Liver (tissue), 9 donors: ENCODE results near the gene RNF112. TPM values are rescaled to one million over a fixed set of nuclear protein-coding genes. Genes with fewer than 3 reads are reported as not detected.

Source experiments
- DNase-seq: peaks from one replicate; pipeline ENCODE4 v3.0.0-alpha.2; 2017; ENCODE audit warnings: low spot score
- H3K27ac ChIP-seq, 2 donors: one replicate each; pipeline ENCODE4 v1.7.0; 2013; ENCODE audit warnings: inconsistent platforms in 2 of 2, low read length in 2 of 2, control low read depth in 1 of 2, low read depth in 1 of 2, mild to moderate bottlenecking in 1 of 2
- H3K27me3 ChIP-seq, 4 donors: one replicate each; pipeline versions ENCODE4 v1.6.1 to v1.7.0; 2013; ENCODE audit warnings: low read length in 3 of 4, inconsistent platforms in 1 of 4, mild to moderate bottlenecking in 1 of 4, moderate library complexity in 1 of 4; ENCODE audit not compliant: control insufficient read depth in 4 of 4, insufficient read depth in 4 of 4
- H3K36me3 ChIP-seq, 4 donors: one replicate each; pipeline versions ENCODE4 v1.6.1 to v1.7.0; 2013; ENCODE audit warnings: low read length in 3 of 4, mild to moderate bottlenecking in 3 of 4, low read depth in 1 of 4, moderate library complexity in 1 of 4; ENCODE audit not compliant: control insufficient read depth in 4 of 4, insufficient read depth in 3 of 4
- H3K4me1 ChIP-seq, 4 donors: one replicate each; pipeline versions ENCODE4 v1.6.1 to v1.7.0; 2013; ENCODE audit warnings: low read length in 3 of 4, mild to moderate bottlenecking in 3 of 4, moderate library complexity in 1 of 4; ENCODE audit not compliant: control insufficient read depth in 4 of 4, insufficient read depth in 4 of 4
- H3K4me3 ChIP-seq, 3 donors: one replicate each; pipeline versions ENCODE4 v1.6.1 to v1.7.0; 2013; ENCODE audit warnings: low read length in 3 of 3, control low read depth in 1 of 3, low read depth in 1 of 3, mild to moderate bottlenecking in 1 of 3
- H3K9ac ChIP-seq, 2 donors: one replicate each; pipeline ENCODE4 v1.7.0; 2013; ENCODE audit warnings: low read length in 2 of 2, mild to moderate bottlenecking in 2 of 2, moderate library complexity in 2 of 2, control low read depth in 1 of 2, low read depth in 1 of 2
- H3K9me3 ChIP-seq, 4 donors: one replicate each; pipeline versions ENCODE4 v1.6.1 to v1.7.0; 2013; ENCODE audit warnings: low read length in 3 of 4; ENCODE audit not compliant: control insufficient read depth in 4 of 4
- CTCF ChIP-seq: fragments of 150-350 bp; IDR thresholded peaks from 2 replicates; pipeline ENCODE4 v1.5.1; 2017; ENCODE audit warnings: improper control_type of control experiment, low read depth, low read length; ENCODE audit not compliant: missing input control
- EGR1 ChIP-seq, 2 donors: IDR thresholded peaks; 2 replicates each; pipeline ENCODE4 v1.6.1; 2016 to 2018; ENCODE audit warnings: antibody characterized with exemption in 2 of 2, low read depth in 2 of 2
- FOXA1 ChIP-seq: IDR thresholded peaks from 2 replicates; pipeline ENCODE4 v1.6.1; 2016; ENCODE audit warnings: antibody characterized with exemption
- FOXA2 ChIP-seq: IDR thresholded peaks from 2 replicates; pipeline ENCODE4 v1.6.1; 2016; ENCODE audit warnings: antibody characterized with exemption
- GABPA ChIP-seq, 2 donors: IDR thresholded peaks in 1 of 2; conservative IDR thresholded peaks in 1 of 2; 2 replicates each; pipeline ENCODE4 v1.6.1; 2016; ENCODE audit warnings: antibody characterized with exemption in 2 of 2, mild to moderate bottlenecking in 1 of 2, moderate library complexity in 1 of 2
- HNF4G ChIP-seq: IDR thresholded peaks from 2 replicates; pipeline ENCODE4 v1.6.1; 2016; ENCODE audit warnings: antibody characterized with exemption
- NR2F2 ChIP-seq: IDR thresholded peaks from 2 replicates; pipeline ENCODE4 v1.6.1; 2016; ENCODE audit warnings: antibody characterized with exemption
- RAD21 ChIP-seq, 2 donors: IDR thresholded peaks; 2 replicates each; pipeline ENCODE4 v1.6.1; 2016; ENCODE audit warnings: antibody characterized with exemption in 2 of 2, mild to moderate bottlenecking in 2 of 2
- RXRA ChIP-seq, 2 donors: IDR thresholded peaks; 2 replicates each; pipeline ENCODE4 v1.6.1; 2017 to 2018; ENCODE audit warnings: antibody characterized with exemption in 2 of 2, mild to moderate bottlenecking in 1 of 2
- SP1 ChIP-seq: IDR thresholded peaks from 2 replicates; pipeline ENCODE4 v1.6.1; 2018; ENCODE audit warnings: antibody characterized with exemption, mild to moderate bottlenecking
- TAF1 ChIP-seq: conservative IDR thresholded peaks from 2 replicates; pipeline ENCODE4 v1.6.1; 2016; ENCODE audit warnings: antibody characterized with exemption, mild to moderate bottlenecking
- YY1 ChIP-seq: IDR thresholded peaks from 2 replicates; pipeline ENCODE4 v1.6.1; 2016; ENCODE audit warnings: antibody characterized with exemption, mild to moderate bottlenecking
- WGBS: extraction: QIAGEN DNeasy Blood & Tissue Kit; methylation state at CpG from one replicate; pipeline ENCODE4 v1.1.7; 2013; 5-methylcytosine and 5-hydroxymethylcytosine counted together
- polyA plus RNA-seq, 2 donors: library from polyadenylated mRNA; stranded (reverse) in 1 of 2; unstranded in 1 of 2; fragments of 200-250 nt in 1 of 2; fragments of >200 nt in 1 of 2; fragmentation: Nextera tagmentation in 1 of 2; extraction: Ambion mirVana in 1 of 2; gene quantifications; one replicate each; pipeline versions ENCODE4 v1.2.1 to v1.2.3, GENCODE V29; 2013 to 2015
- total RNA-seq, 2 donors: library from RNA; depleted of rRNA; stranded (reverse); fragments of >200 nt; gene quantifications; one replicate each; pipeline ENCODE4 v1.2.3, GENCODE V29; 2014
- TF ChIP-seq, protein P1 (sequence below): IDR thresholded peaks from 2 replicates; pipeline ENCODE4 v1.6.1; 2016; ENCODE audit warnings: antibody characterized with exemption
- TF ChIP-seq, protein P2 (sequence below): IDR thresholded peaks from 2 replicates; pipeline ENCODE4 v1.6.1; 2016; ENCODE audit warnings: antibody characterized with exemption
- TF ChIP-seq, protein P3 (sequence below): IDR thresholded peaks from 2 replicates; pipeline ENCODE4 v1.6.1; 2016; ENCODE audit warnings: antibody characterized with exemption
- TF ChIP-seq, protein P4 (sequence below): IDR thresholded peaks from 2 replicates; pipeline ENCODE4 v1.6.1; 2016; ENCODE audit warnings: antibody characterized with exemption, mild to moderate bottlenecking
- donor health status: healthy.
- donor health status: healthy.
- donor health status: healthy.
- donor health status: healthy.
- donor health status: healthy.

The RNF112 gene
- total and polyA plus RNA-seq, 4 donors: 0.04 to 0.42 (median 0.20) TPM

DNA sequence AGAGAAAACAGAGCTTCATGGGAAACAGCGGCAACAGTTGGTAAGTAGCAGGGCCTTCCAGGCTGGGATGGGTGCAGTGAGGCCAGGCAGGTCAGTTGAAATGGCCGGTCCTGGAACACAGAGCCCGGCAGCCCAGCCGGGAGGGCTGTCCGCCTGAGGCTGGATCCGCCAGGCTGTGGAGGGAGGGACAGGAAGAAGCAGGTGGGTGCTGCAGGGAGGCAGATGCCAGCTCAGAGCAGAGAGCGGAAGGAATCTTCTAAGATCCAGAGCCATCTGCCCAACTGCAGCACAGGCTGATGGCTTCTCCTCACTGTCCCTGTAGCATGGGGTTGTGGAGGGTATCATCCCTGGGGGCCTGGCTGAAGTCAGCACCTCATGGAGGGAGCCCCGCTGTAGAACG lies 599 bp downstream of the RNF112 start:
- Histone ChIP-seq H3K36me3 (no peaks in the 10 kb centered on the region), H3K4me3 (no peak overlapping the region), H3K27ac (no peak overlapping the region), H3K9me3 (no peaks in the 10 kb centered on the region), H3K4me1 (no peaks in the 10 kb centered on the region), H3K9ac (no peak overlapping the region), H3K27me3 (no peaks in the 10 kb centered on the region)
- no peak for DNase-seq
- TF ChIP-seq TAF1 (no peak), SP1 (no peak), FOXA1 (no peak), YY1 (no peak), HNF4G (no peak), NR2F2 (no peak), FOXA2 (no peak), EGR1 (IDR thresholded peaks at IDR 0.05; ENCODE audit: low read depth in 2 of 2) (no peak), RAD21 (IDR thresholded peaks at IDR 0.05) (no peak), CTCF (no peak), RXRA (IDR thresholded peaks at IDR 0.05) (no peak), GABPA (IDR thresholded peaks at IDR 0.05 in 1 of 2, conservative IDR thresholded peaks at IDR 0.05 in 1 of 2) (no peak)
- TF ChIP-seq, protein P1, sequence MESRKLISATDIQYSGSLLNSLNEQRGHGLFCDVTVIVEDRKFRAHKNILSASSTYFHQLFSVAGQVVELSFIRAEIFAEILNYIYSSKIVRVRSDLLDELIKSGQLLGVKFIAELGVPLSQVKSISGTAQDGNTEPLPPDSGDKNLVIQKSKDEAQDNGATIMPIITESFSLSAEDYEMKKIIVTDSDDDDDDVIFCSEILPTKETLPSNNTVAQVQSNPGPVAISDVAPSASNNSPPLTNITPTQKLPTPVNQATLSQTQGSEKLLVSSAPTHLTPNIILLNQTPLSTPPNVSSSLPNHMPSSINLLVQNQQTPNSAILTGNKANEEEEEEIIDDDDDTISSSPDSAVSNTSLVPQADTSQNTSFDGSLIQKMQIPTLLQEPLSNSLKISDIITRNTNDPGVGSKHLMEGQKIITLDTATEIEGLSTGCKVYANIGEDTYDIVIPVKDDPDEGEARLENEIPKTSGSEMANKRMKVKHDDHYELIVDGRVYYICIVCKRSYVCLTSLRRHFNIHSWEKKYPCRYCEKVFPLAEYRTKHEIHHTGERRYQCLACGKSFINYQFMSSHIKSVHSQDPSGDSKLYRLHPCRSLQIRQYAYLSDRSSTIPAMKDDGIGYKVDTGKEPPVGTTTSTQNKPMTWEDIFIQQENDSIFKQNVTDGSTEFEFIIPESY: no peak
- TF ChIP-seq, protein P2, sequence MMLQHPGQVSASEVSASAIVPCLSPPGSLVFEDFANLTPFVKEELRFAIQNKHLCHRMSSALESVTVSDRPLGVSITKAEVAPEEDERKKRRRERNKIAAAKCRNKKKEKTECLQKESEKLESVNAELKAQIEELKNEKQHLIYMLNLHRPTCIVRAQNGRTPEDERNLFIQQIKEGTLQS: no peak
- TF ChIP-seq, protein P3, sequence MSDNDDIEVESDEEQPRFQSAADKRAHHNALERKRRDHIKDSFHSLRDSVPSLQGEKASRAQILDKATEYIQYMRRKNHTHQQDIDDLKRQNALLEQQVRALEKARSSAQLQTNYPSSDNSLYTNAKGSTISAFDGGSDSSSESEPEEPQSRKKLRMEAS: no peak
- WGBS: 74% methylated on average over 9 of the region's 9 CpGs

DNA sequence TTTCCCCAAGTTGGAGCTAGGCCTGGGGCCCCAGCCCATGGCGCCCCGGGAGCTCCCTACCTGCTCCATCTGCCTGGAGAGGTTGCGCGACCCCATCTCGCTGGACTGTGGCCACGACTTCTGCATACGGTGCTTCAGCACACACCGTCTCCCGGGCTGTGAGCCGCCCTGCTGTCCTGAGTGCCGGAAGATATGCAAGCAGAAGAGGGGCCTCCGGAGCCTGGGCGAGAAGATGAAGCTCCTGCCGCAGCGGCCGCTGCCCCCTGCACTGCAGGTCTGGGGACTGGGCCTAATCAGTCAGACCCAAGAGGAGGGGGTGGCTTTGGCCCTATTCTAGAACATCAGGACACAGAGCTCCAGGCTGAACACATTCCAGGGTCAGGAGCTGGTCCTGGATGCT lies 1.5 kb downstream of the RNF112 start:
- TF ChIP-seq FOXA1 (no peak), GABPA (IDR thresholded peaks at IDR 0.05 in 1 of 2, conservative IDR thresholded peaks at IDR 0.05 in 1 of 2) (no peak), CTCF (no peak)
- TF ChIP-seq, protein P4, sequence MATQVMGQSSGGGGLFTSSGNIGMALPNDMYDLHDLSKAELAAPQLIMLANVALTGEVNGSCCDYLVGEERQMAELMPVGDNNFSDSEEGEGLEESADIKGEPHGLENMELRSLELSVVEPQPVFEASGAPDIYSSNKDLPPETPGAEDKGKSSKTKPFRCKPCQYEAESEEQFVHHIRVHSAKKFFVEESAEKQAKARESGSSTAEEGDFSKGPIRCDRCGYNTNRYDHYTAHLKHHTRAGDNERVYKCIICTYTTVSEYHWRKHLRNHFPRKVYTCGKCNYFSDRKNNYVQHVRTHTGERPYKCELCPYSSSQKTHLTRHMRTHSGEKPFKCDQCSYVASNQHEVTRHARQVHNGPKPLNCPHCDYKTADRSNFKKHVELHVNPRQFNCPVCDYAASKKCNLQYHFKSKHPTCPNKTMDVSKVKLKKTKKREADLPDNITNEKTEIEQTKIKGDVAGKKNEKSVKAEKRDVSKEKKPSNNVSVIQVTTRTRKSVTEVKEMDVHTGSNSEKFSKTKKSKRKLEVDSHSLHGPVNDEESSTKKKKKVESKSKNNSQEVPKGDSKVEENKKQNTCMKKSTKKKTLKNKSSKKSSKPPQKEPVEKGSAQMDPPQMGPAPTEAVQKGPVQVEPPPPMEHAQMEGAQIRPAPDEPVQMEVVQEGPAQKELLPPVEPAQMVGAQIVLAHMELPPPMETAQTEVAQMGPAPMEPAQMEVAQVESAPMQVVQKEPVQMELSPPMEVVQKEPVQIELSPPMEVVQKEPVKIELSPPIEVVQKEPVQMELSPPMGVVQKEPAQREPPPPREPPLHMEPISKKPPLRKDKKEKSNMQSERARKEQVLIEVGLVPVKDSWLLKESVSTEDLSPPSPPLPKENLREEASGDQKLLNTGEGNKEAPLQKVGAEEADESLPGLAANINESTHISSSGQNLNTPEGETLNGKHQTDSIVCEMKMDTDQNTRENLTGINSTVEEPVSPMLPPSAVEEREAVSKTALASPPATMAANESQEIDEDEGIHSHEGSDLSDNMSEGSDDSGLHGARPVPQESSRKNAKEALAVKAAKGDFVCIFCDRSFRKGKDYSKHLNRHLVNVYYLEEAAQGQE: no peak
- no peak for DNase-seq
- Histone ChIP-seq H3K36me3 (no peaks in the 10 kb centered on the region), H3K4me1 (no peaks in the 10 kb centered on the region), H3K9me3 (no peaks in the 10 kb centered on the region), H3K27me3 (no peaks in the 10 kb centered on the region), H3K27ac (no peak overlapping the region), H3K4me3 (no peak overlapping the region), H3K9ac (no peak overlapping the region)
- 94% methylated on average over 16 of the region's 16 CpGs for WGBS
